GM18511 (cell line): ENCODE results near the gene DEGS2.

Experiments
- ATAC-seq: cut with Tn5 transposase; IDR thresholded peaks from one replicate; pipeline ENCODE4 v1.9.1; 2021; ENCODE audit warnings: mild to moderate bottlenecking, moderate library complexity; ENCODE audit not compliant: unreplicated experiment

Gene DEGS2

DNA sequence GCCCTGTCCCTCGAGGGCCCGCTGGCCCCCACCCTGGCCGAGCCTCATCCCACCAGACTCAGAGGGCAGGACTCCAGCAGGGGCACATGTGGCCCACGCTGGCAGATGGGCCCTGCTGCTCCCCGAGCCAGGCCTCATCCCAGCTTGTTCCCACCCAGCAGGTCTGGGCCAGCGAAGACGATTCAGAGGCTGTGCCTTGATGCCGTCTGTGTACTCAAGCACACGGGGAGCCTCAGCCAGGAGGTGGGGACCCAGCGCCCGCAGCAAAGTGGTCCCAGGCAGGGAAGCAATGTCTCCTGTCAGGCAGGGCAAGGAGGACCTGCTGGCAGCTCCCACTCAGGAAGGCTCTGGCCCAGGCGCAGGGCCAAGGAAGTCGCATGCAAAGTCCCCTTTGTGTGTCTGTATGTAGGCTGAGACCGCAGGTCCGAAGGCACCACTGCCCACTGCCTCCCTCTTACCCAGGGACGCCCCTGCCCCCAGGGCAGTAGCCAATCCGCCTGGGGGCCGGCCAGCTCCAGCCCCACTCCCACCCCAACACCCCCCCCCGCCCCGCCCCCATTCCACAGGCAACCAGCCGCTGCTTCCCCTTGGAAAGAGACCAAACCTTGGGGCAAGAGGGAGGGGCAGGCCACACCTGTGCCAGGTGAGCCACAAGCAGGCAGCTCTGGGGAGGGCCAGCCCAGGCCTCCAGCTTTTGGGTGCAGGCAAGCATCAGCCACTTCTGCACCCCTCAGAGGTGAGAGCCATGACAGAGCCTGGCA is 9.4 kb downstream of the DEGS2 start:
- no peak for ATAC-seq

GRCh38 chr14:100148837-100149731 is 10.4 kb downstream of the DEGS2 start:
- no peak for ATAC-seq

GRCh38 chr14:100147691-100148464 is 11.6 kb downstream of the DEGS2 start:
- no peak for ATAC-seq

DNA sequence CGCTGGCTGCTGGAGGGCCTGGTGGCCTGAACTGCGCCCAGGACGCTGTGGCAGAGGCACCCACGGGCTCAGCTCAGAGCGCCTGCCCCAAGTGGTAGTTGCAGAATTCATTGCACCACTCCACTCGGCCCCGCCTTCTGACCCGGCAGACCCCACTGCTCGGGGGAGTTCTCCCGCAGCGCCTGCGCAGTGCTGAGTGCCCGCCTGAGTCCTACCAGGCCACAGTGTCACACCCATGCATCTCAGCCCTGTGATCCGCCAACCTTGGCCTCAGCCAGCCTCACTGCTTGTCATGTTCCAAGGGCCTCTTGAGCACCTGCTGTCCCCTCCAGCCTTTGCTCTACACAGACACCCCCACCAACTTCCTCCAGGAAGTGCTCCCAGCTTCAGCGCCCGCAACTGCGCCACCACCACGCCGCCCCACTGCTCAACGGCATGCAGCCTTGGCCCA is 12.2 kb downstream of the DEGS2 start:
- peak; percentile 48 for ATAC-seq

DNA sequence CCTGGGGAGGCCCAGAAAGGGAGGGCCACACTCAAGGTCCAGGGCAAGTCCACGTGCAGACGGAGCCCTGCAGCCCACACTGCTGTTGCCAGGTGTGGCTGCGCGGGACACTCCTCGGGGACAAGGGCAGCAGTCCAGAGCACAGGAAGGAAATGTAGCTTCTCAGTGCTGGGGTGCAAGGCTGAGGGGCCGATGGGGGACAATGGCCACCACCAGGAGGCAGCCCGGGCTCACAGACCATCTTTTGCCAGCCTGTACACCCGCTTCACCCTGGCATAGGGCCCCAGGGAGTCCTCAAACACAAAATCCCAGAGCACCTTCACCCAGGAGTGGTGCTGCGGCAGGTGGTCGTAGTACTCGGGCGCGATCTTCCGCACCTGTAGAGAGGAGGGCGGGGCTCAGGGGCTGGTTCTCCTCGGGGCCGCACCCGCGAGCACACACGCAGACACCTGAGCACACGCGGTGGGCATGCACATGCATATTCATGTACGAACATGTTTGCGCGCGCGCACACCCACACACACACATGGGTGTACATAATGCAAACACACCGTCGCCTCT is 12.8 kb downstream of the DEGS2 start:
- ATAC-seq: peak; percentile 9

DNA sequence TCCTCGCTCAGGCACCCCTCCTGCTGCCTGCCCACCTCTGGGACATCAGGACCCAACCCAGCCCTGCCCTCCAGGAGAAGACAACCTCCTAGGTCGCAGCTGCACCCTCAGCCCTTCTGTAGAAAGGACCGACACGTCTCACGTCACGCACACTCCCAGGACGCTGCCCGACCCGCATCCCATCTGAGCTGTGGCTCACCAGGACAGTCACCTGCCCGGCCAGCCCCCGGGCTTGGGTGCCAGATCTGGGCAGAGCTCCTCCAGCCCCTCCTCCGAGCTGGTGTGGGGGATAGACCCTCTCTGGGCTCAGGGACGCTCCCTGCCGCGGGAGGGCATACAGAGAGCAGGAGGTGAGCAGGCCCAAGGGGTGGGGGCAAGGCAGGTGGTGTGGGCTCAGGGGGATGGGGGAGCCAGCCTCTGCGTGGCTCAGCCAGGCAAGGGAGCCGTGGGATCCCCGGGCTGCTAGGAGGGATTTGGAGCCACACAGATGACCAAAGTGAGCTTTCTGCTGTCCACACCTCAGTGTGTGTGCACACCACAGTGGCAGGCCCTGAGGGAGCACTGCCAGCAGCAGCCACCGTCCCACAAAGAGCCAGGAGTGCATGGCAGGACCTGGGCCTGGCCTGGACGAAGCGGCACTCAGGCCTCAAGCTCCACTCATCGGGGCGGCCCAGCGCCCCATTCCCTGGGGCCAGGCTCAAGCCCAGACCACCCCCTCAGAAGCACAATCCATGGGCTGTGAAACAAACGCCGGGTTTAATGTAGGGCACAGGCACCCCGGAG is 13.6 kb downstream of the DEGS2 start:
- ATAC-seq: no peak

GRCh38 chr14:100144996-100145646 is 14.3 kb downstream of the DEGS2 start:
- ATAC-seq: no peak

- no peak for ATAC-seq
Measured at GRCh38 chr14:100144645-100144995, 14.8 kb downstream of the DEGS2 start.

DNA sequence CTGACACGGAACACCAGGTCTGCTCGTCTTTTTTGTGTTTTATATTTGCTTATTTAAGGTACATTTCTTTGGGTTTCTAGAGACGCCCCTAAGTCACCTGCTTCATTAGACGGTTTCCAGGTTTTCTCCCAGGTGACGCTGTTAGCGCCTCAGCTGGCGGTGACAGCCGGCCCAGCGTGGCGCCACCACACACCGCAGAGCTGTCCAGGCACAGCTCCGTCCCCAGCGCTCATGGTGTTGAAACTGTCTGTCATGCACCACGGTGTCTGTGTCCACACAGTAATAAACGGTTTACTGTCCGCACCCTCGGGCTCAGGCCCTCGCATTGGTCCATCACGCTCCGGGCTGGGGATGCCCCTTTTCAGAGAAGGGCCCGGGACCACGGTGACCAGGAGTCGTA is 15.5 kb downstream of the DEGS2 start:
- no peak for ATAC-seq

DNA sequence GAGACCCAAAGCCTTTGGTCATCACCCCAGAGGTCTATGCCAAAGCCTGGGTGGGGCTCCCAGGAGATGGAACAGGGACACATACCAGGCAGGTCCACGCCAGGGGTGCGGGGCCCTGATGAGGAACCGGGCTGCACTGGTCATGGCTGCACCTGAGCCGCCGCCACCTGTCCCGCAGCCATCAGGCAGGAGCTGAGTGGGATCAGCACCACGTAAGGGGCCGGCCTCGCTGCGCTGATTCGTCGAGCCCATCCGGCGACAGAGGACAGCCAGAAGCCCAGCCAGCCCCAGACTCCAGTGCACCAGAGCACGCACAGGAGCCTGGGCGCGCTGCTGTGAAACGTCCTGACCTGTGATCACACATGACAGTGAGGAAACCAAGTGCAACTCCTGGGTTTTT is 15.9 kb downstream of the DEGS2 start:
- ATAC-seq: no peak

DNA sequence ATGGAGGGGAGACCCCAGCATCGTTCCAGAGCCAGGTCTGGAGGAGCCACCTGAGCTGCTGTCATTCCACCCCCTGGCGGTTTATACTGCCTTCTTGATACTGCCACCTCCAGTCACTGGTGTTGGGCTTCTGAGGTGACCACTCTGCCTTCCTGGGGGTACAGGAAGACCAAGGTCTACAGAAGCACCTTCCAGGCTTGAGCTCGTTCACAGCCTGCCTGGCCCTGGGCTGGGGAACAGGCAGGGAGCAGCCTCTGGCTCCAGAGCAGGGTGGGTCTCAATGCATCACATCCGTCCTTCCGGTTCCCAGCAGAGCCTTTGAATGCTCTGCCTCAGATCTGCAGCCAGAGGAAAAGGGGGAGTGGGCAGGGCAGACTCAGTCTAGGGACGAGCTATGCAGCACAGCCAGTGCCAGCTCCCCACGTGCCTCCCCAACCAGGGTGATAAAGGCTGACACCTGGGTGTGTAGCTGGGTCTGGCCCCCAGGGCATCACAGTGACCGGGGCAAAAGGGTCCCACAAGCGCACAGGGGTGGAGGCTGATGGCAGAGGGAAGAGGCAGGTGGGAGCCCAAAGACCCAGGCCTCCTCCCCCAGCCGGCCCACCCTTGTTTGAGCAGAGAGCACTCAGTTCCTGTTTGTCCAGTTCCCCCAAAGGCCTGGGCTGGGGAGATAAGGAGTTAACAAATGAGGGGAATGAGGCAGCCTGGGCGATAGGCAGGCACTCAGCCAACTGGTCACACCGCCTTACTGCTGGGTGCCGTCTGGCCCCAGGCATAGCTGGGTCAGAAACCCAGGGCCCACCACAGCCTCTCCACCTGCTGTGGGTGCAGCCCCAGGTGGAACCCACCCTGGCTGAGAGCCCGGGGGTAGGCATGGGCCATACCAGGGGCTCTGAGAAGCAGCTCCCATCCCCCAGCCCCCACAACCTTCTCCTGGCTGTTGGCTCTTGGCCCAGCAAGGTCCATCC is 17.1 kb downstream of the DEGS2 start:
- no peak for ATAC-seq

DNA sequence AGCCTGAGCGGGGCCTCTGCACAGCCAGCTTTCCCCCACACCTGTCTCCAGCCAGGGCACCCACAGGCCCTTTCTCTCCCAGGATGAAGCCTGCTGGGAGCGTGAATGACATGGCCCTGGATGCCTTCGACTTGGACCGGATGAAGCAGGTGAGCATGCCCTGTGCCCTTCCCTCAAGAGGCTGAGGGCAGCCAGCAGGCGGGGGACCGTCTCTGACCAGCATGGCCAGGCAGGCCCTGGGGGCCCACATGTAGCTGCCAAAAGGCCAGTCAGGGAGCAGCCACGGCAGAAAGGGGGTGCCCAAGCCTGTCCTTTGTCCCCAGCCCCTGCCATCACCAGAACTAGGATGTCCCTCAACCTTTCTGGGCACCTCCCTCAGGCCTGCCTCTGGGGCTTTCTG is 18.3 kb downstream of the DEGS2 start:
- no peak for ATAC-seq

DNA sequence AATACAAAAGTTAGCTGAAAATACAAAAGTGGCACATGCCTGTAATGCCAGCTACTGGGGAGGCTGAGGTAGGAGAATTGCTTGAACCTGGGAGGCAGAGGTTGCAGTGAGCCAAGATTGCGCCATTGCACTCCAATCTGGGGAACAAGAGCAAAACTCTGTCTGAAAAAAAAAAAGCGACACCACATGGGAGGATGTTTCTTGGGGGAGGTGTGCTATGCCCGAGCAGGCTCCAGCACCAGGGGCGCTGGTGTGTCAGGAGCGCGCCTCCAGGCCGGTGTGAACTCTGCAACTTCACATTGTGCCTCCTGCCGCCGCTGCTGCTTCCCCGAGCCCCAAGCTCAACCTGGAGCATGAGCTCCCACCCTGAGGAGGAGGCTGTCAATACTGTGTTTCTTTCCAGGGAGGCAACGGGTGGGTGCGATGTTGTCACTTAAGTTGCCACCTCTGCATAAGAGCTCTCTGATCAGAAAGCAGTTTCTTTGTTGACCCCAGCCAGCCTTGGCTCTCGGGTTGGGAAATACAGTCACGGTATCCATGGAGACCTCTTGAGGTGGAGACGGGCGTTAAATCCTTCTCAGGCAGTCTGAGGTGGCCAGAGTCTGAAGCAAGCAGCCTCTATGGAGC is 18.9 kb downstream of the DEGS2 start:
- no peak for ATAC-seq

DNA sequence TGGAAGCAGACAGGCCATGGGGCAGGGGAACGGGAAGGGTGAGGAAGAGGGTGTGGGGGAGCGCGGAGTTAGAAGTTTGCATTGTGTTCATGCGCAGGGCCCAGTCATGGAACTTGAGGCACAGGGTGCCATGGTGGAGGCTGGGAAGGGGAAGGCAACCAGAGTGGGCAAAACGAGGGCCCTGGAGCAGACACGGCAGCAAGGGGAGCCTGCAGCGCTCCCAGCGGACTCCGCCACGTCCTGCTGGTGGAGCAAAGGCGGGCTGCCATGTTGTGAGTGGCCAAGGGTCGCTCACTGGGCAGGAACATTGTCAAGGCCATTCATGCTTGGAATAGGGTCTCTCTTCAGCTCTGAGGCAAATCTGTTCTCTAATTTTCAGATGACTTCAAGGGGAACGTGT is 20.5 kb downstream of the DEGS2 start:
- ATAC-seq: no peak

- ATAC-seq: peak; percentile 71
Measured at GRCh38 chr14:100138082-100138787, 21.2 kb downstream of the DEGS2 start.

GRCh38 chr14:100137173-100137572 is 22.3 kb downstream of the DEGS2 start:
- no peak for ATAC-seq

- ATAC-seq: no peak
Measured at GRCh38 chr14:100135784-100136183, 23.7 kb downstream of the DEGS2 start.

- no peak for ATAC-seq
Measured at GRCh38 chr14:100135073-100135472, 24.4 kb downstream of the DEGS2 start.
